Measurements from ENCODE around the gene OR6C65. TPM values are rescaled to one million over a fixed set of nuclear protein-coding genes. Genes with fewer than 3 reads are reported as not detected.
"Not testable (repeated sequence)": the region's sequence is repeated elsewhere in the genome, so short reads cannot be mapped to it uniquely, and the experiment has no call there.

The OR6C65 gene
- total and polyA plus RNA-seq, 2 donors, result 0.02 TPM; not detected in 1

DNA sequence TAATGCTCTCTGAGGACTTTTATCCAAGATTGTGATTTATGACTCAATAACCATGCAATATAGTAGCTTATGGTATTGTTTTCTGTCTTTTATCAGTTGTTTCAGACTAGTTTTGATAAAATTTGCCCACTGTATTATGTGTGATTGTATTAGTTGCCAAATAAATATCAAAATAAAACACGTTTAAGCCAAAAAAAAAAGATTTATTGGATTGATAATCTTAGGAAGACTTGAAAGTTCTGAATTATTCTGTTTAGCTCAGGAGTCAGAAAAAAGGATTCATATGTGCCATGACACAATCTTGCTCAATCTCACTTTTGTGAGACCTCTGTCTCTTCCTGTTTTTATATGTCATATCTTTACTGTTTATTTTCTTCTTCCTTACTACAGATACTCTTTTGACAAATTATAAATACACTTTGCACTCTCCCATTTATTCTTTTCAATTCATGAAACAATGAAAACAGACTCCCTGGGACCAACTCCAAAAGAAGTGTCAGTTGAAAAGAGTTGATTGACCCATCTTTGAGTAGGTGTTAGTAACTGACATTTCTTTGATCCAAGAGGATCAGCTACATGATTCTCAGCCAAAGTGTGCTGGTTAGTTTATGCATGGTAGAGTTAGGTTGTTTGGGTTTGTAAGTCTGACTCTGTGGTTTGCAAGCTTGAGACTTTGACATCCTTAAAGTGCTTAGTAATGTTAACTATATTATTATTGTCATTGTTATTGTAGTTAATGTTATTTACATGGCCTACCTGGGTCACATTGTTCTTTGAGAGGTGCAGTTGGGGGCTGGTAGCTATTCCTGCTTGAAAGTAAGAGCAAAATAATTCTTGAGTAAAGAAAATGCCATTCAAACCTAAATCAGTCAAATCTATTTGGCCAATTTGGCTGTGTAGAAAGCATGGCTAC, 28.3 kb downstream of the OR6C65 start:
- no peaks in the 10 kb centered on the region for H3K9me3 ChIP-seq (ENCODE audit: control insufficient read depth in 2 of 2, insufficient read depth in 1 of 2, low read length in 1 of 2)
- no peak for DNase-seq (ENCODE audit: low read depth in 6 of 9, low spot score in 9 of 9)
- H3K4me1 ChIP-seq (ENCODE audit: control insufficient read depth in 2 of 2, insufficient read depth in 2 of 2, low read length in 2 of 2), result no peaks in the 10 kb centered on the region
- 60% methylated on average over 1 of the region's 1 CpG for WGBS
- H3K27ac ChIP-seq (ENCODE audit: low read depth in 1 of 2, low read length in 1 of 2), result no peak overlapping the region
- H3K4me3 ChIP-seq (ENCODE audit: low read length in 2 of 2), result no peak overlapping the region
- no peaks in the 10 kb centered on the region for H3K36me3 ChIP-seq (ENCODE audit: control insufficient read depth in 2 of 2, insufficient read depth in 2 of 2, low read length in 1 of 2)
- H3K27me3 ChIP-seq (ENCODE audit: control insufficient read depth in 2 of 2, insufficient read depth in 1 of 2, low read length in 1 of 2), result no peaks in the 10 kb centered on the region

DNA sequence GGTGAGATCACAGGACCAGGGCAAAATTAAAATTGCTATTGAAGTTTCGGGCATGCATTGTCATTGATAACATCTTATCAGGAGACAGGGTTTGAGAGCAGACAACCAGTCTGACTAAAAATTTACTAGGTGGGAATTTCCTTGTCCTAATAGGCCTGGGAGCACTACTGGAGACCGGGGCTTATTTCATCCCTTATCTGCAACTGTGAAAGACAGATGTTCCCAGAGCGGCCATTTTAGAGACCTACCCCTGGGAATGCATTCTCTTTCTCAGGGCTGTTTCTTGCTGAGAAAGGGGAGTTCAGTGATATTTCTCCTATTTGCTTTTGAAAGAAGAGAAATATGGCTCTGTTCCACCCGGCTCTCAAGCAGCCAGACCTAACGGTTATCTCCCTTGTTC, 40.9 kb downstream of the OR6C65 start:
- not testable (repeated sequence) for H3K9me3 ChIP-seq (ENCODE audit: control insufficient read depth in 2 of 2, insufficient read depth in 1 of 2, low read length in 1 of 2); H3K27me3 ChIP-seq (ENCODE audit: control insufficient read depth in 2 of 2, insufficient read depth in 1 of 2, low read length in 1 of 2); H3K4me1 ChIP-seq (ENCODE audit: control insufficient read depth in 2 of 2, insufficient read depth in 2 of 2, low read length in 2 of 2); H3K36me3 ChIP-seq (ENCODE audit: control insufficient read depth in 2 of 2, insufficient read depth in 2 of 2, low read length in 1 of 2); H3K4me3 ChIP-seq (ENCODE audit: low read length in 2 of 2); DNase-seq (ENCODE audit: low read depth in 6 of 9, low spot score in 9 of 9); H3K27ac ChIP-seq (ENCODE audit: low read depth in 1 of 2, low read length in 1 of 2)
- WGBS, result 73% methylated on average over 5 of the region's 5 CpGs

- Histone ChIP-seq H3K27me3 (ENCODE audit: control insufficient read depth in 2 of 2, insufficient read depth in 1 of 2, low read length in 1 of 2) (no peaks in the 10 kb centered on the region), H3K27ac (ENCODE audit: low read depth in 1 of 2, low read length in 1 of 2) (no peak within 1 kb of the TSS), H3K4me1 (ENCODE audit: control insufficient read depth in 2 of 2, insufficient read depth in 2 of 2, low read length in 2 of 2) (no peaks in the 10 kb centered on the region), H3K4me3 (ENCODE audit: low read length in 2 of 2) (no peak within 1 kb of the TSS), H3K9me3 (ENCODE audit: control insufficient read depth in 2 of 2, insufficient read depth in 1 of 2, low read length in 1 of 2) (no peaks in the 10 kb centered on the region), H3K36me3 (ENCODE audit: control insufficient read depth in 2 of 2, insufficient read depth in 2 of 2, low read length in 1 of 2) (no peaks in the 10 kb centered on the region)
- WGBS, result 30% methylated on average over 2 of the region's 2 CpGs
- DNase-seq (ENCODE audit: low read depth in 6 of 9, low spot score in 9 of 9), result no peak
Observed at GRCh38 chr12:55443776-55444175, 43.4 kb downstream of the OR6C65 start, which contains the start of gene OR6C2. Gene OR6C2 (plus strand): TSS chr12:55444076. CDS start chr12:55452214, 8,138 bp downstream.

GRCh38 chr12:55445357-55445756, 45.0 kb downstream of the OR6C65 start:
- no peak for DNase-seq (ENCODE audit: low read depth in 6 of 9, low spot score in 9 of 9)
- H3K36me3 ChIP-seq (ENCODE audit: control insufficient read depth in 2 of 2, insufficient read depth in 2 of 2, low read length in 1 of 2), result no peaks in the 10 kb centered on the region
- WGBS, result 96% methylated on average over 1 of the region's 1 CpG
- H3K4me3 ChIP-seq (ENCODE audit: low read length in 2 of 2), result no peak overlapping the region
- H3K27ac ChIP-seq (ENCODE audit: low read depth in 1 of 2, low read length in 1 of 2), result no peak overlapping the region
- no peaks in the 10 kb centered on the region for H3K4me1 ChIP-seq (ENCODE audit: control insufficient read depth in 2 of 2, insufficient read depth in 2 of 2, low read length in 2 of 2)
- H3K9me3 ChIP-seq (ENCODE audit: control insufficient read depth in 2 of 2, insufficient read depth in 1 of 2, low read length in 1 of 2), result no peaks in the 10 kb centered on the region
- no peaks in the 10 kb centered on the region for H3K27me3 ChIP-seq (ENCODE audit: control insufficient read depth in 2 of 2, insufficient read depth in 1 of 2, low read length in 1 of 2)

DNA sequence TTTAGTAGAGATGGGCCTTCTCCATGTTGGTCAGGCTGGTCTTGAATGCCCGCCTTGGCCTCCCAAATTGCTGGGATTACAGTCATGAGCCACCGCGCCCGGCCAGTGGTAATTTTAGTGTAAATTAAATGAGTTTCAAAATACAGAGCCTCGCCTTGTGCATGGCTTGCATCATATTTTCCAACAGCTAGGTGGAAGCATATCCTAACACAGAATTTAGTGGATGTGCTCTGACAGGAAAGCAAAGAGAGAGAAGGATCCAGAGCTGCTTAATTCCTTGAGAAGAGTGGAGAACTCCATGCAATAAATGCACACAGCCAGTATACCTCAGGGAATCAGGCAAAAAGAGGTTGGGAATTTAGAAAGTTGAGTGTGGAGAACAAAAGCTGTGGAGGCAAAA, 46.0 kb downstream of the OR6C65 start:
- 94% methylated on average over 5 of the region's 5 CpGs for WGBS
- H3K27ac ChIP-seq (ENCODE audit: low read depth in 1 of 2, low read length in 1 of 2), result no peak overlapping the region
- no peaks in the 10 kb centered on the region for H3K27me3 ChIP-seq (ENCODE audit: control insufficient read depth in 2 of 2, insufficient read depth in 1 of 2, low read length in 1 of 2)
- no peaks in the 10 kb centered on the region for H3K36me3 ChIP-seq (ENCODE audit: control insufficient read depth in 2 of 2, insufficient read depth in 2 of 2, low read length in 1 of 2)
- no peaks in the 10 kb centered on the region for H3K9me3 ChIP-seq (ENCODE audit: control insufficient read depth in 2 of 2, insufficient read depth in 1 of 2, low read length in 1 of 2)
- no peak overlapping the region for H3K4me3 ChIP-seq (ENCODE audit: low read length in 2 of 2)
- no peaks in the 10 kb centered on the region for H3K4me1 ChIP-seq (ENCODE audit: control insufficient read depth in 2 of 2, insufficient read depth in 2 of 2, low read length in 2 of 2)
- no peak for DNase-seq (ENCODE audit: low read depth in 6 of 9, low spot score in 9 of 9)

- H3K4me3 ChIP-seq (ENCODE audit: low read length in 2 of 2), result no peak overlapping the region
- no peaks in the 10 kb centered on the region for H3K27me3 ChIP-seq (ENCODE audit: control insufficient read depth in 2 of 2, insufficient read depth in 1 of 2, low read length in 1 of 2)
- no peaks in the 10 kb centered on the region for H3K9me3 ChIP-seq (ENCODE audit: control insufficient read depth in 2 of 2, insufficient read depth in 1 of 2, low read length in 1 of 2)
- H3K27ac ChIP-seq (ENCODE audit: low read depth in 1 of 2, low read length in 1 of 2), result no peak overlapping the region
- no peak for DNase-seq (ENCODE audit: low read depth in 6 of 9, low spot score in 9 of 9)
- no peaks in the 10 kb centered on the region for H3K36me3 ChIP-seq (ENCODE audit: control insufficient read depth in 2 of 2, insufficient read depth in 2 of 2, low read length in 1 of 2)
- H3K4me1 ChIP-seq (ENCODE audit: control insufficient read depth in 2 of 2, insufficient read depth in 2 of 2, low read length in 2 of 2), result no peaks in the 10 kb centered on the region
Observed at GRCh38 chr12:55448825-55449224, 48.5 kb downstream of the OR6C65 start.

Other genes starting within 250 kb of the OR6C65 start
- not detected for gene OR10A7, start 179.5 kb upstream of the OR6C65 start, total RNA-seq
- gene OR10A7, start 179.5 kb upstream of the OR6C65 start, polyA plus RNA-seq, result not detected
- gene OR6C74, start 155.9 kb upstream of the OR6C65 start, total RNA-seq, result not detected
- gene OR6C74, start 155.9 kb upstream of the OR6C65 start, polyA plus RNA-seq, result not detected
- gene OR6C6, start 104.0 kb upstream of the OR6C65 start, total RNA-seq, result not detected
- not detected for gene OR6C6, start 104.0 kb upstream of the OR6C65 start, polyA plus RNA-seq
- not detected for gene OR6C1, start 86.2 kb upstream of the OR6C65 start, total RNA-seq
- not detected for gene OR6C1, start 86.2 kb upstream of the OR6C65 start, polyA plus RNA-seq
- gene OR6C3, start 69.8 kb upstream of the OR6C65 start, total RNA-seq, result not detected
- not detected for gene OR6C3, start 69.8 kb upstream of the OR6C65 start, polyA plus RNA-seq
- gene OR6C75, start 37.6 kb upstream of the OR6C65 start, total RNA-seq, result not detected
- gene OR6C75, start 37.6 kb upstream of the OR6C65 start, polyA plus RNA-seq, result not detected
- gene OR6C76, start 25.7 kb downstream of the OR6C65 start, total RNA-seq, result not detected
- gene OR6C76, start 25.7 kb downstream of the OR6C65 start, polyA plus RNA-seq, result not detected
- not detected for gene OR6C2, start 43.5 kb downstream of the OR6C65 start, total RNA-seq
- gene OR6C2, start 43.5 kb downstream of the OR6C65 start, polyA plus RNA-seq, result not detected
- gene OR6C70, start 69.6 kb downstream of the OR6C65 start, total RNA-seq, result not detected
- not detected for gene OR6C70, start 69.6 kb downstream of the OR6C65 start, polyA plus RNA-seq
- gene OR6C68, start 91.8 kb downstream of the OR6C65 start, total RNA-seq, result not detected
- not detected for gene OR6C68, start 91.8 kb downstream of the OR6C65 start, polyA plus RNA-seq
- not detected for gene OR6C4, start 149.1 kb downstream of the OR6C65 start, total RNA-seq
- not detected for gene OR6C4, start 149.1 kb downstream of the OR6C65 start, polyA plus RNA-seq
- gene OR2AP1, start 171.9 kb downstream of the OR6C65 start, total RNA-seq, result not detected
- 0.02 TPM for gene OR2AP1, start 171.9 kb downstream of the OR6C65 start, polyA plus RNA-seq
- gene OR10P1, start 236.4 kb downstream of the OR6C65 start, total RNA-seq, result not detected
- 0.05 TPM for gene OR10P1, start 236.4 kb downstream of the OR6C65 start, polyA plus RNA-seq

All from thymus (tissue), 11 donors.